GM11168 (cell line): Measurements from ENCODE around the gene FBLN2.

Experiments
- in situ Hi-C: fragments of 300-500 bp; cut with MboI; formaldehyde crosslinking; loops from one replicate; pipeline ENCODE4 v1.12.0; 2022; ENCODE audit warnings: low sequenced_read_pairs; ENCODE audit not compliant: unreplicated experiment

Gene FBLN2

GRCh38 chr3:13563321-13563720 lies 14.4 kb downstream of the FBLN2 start:
- in situ Hi-C loops = no loop called here

GRCh38 chr3:13563911-13564310 lies 15.0 kb downstream of the FBLN2 start:
- in situ Hi-C loops = no loop called here

DNA sequence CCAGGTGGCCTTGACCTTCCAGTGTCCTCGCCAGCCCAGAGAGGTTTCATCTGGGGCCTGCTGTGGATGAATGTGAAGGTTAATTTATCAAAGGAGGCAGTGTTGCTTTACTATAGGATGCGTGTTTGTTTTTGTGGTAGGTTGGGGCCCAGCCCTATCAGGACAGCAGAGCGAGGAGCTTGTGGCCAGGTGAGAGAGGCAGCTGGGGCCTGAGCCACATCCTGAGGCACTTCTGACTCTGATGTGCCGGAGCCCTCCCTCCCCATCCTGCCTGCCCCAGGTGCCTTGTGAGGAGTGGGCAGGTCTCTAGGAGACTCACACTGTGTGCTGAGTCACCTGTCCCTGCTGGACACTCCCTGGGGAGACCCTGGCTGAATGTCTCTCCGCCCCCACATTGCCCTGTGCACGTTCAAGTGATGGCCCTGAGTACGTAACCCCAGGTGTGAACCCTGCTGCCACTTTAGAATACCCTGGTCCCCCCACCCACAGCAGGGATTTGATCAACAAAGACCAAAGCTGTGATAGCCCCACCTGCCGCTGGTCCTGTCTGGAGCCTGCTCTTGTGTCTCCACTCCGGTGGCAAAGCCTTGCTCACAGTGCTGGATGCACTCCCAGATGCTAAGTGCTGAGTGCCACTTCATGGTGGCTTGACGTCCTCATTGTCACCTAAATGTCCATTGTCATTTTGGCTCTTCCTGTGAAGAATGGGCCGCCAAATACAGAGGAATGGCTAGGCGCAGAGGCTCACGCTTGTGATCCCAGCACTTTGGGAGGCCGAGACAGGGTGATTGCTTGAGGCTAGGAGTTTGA lies 16.0 kb downstream of the FBLN2 start:
- in situ Hi-C loops = no loop called here

DNA sequence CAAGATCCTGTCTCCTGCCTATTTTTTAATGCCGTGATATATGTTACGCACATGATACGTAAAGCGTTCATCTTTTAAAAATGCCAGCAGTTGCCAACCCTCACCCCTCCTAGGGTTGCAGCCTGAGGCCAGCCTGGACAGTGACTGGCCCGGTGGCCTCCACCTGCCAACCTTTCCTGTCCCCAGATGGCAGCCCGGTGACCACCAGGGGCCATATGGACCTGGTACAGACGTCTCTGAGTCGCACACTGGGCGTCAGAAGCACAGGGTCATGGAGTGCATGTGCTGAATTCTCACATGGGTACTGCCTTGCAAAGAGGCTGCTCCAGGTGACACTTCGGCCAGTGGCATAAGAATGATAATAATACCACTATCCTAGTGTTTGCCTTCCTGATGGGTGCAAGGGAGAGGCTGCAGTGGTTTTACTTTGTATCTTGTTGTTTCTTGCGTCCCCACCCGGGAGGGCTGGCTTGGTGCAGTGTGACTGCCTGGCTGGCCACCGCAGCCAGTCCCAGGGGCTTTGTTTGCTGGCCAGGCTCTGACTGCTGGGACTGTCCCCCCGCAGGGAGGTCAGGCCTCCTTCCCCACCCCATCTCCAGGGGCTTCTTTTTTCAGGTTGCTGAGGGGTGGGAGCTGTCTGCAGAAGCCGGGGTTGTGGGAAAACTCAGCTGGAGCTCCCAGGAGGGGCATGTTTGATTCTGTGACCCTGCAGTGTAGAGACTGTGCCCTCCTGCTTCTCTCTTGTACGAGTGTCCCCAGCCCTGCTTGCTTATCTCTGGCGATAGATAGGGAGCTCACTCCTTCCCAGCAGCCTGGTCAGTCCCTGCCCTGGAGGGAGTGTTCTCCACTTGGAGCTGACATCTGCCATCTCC lies 16.9 kb downstream of the FBLN2 start:
- in situ Hi-C loops = no loop called here

DNA sequence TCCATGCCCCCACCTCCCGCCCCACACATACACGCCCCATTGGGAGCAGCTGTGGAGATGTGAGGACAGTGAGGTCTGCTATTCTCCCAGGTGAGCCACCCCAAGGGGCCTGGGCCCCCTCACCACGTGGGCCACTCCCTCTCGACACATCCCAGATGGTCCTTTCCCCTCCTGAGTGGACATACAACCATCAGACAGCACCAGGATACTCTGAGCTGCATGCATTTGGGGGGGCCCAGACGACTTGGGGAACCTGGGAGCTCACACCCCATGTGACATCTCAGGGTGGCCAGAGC lies 17.5 kb downstream of the FBLN2 start:
- in situ Hi-C loops = no loop called here

DNA sequence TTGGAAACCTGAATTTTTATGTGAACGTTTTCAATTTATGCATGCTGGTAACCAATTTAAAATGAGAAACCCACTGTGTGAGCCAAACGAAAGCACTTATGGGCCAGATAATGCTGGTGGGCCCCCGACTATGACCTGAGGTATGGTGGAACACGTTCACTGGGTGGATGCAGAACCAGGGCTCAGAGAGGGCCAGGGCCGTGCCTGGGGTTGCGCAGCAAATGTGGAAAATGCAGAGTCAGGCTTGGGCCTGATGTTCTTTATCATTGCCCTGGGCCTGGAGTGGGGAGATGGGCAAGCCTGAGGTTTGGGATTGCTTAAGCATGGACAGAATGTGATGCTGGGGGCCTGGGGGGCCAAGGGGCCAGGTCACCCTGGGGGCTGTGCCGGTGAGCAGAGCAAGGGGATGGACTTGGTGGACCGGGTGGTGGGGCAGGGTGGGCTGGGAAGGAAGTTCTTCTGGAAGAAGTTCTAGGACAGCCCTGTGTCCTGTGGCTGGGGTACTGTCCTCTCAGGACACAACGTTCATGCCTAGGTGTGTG lies 17.9 kb downstream of the FBLN2 start:
- in situ Hi-C loops = no loop called here

- in situ Hi-C loops = no loop called here
Observed at GRCh38 chr3:13567684-13568514, 19.0 kb downstream of the FBLN2 start.

DNA sequence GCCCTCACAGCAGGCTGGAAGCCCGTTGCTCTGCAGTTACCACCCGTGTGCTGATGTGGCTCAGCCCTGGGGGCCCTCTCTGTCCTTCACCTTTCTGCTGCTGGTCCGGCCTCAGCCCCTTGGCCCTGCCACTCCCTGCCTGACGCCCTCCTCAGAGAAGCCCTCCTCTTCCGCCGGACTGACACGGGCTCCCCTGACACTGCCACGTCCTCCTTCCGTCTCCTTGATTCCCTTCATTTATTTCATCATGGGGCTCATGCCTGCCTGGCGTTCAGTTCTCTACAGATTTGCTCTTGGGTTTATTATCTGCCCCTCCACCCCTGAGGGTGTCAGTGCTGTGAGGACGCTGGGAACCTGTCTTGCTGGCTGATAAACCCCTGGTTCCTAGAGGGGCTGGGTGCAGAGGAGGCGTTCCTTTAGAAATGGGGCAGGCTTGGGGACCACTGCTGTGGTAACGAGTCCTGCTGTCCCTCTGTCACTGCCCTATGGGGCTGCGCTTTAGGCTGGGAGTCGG lies 19.6 kb downstream of the FBLN2 start:
- in situ Hi-C loops = no loop called here

DNA sequence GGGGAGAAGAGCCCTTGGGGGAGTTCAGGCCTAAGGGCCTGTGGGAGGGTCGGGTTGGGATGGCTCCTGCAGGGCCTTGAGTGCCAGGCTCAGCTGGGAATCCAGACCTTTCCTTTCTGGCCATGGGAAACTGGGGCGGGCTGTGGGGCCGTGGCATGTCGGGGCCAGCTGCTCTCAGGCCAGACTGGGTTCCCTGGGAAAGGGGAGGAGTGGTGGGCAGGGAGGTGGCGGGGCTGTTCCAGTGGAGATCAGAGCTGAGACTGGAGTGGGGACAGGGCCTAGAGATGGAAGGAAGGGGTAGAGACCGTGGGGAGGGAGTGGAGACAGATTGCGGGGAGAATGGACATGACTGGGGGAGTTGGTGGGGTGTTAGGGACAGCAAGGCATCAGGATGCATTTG lies 20.3 kb downstream of the FBLN2 start:
- in situ Hi-C loops = no loop called here

- in situ Hi-C loops = no loop called here
Observed at GRCh38 chr3:13569641-13570390, 20.9 kb downstream of the FBLN2 start.

GRCh38 chr3:13570391-13571194 lies 21.7 kb downstream of the FBLN2 start:
- in situ Hi-C loops = no loop called here

- in situ Hi-C loops = no loop called here
Observed at GRCh38 chr3:13571264-13571663, 22.3 kb downstream of the FBLN2 start.

- in situ Hi-C loops = no loop called here
Observed at GRCh38 chr3:13571831-13572750, 23.2 kb downstream of the FBLN2 start.

- in situ Hi-C loops = no loop called here
Observed at GRCh38 chr3:13572926-13573623, 24.1 kb downstream of the FBLN2 start.

GRCh38 chr3:13574083-13574797 lies 25.3 kb downstream of the FBLN2 start:
- in situ Hi-C loops = no loop called here

- in situ Hi-C loops = no loop called here
Observed at GRCh38 chr3:13574798-13575451, 26.0 kb downstream of the FBLN2 start.
